Right hindlimb (tissue), 1 donor: ENCODE measurements around the gene SLC38A5.

ENCODE experiments used
- DNase-seq: peaks from one replicate; pipeline ENCODE4 v3.0.0-alpha.2; 2018

Gene SLC38A5

DNA sequence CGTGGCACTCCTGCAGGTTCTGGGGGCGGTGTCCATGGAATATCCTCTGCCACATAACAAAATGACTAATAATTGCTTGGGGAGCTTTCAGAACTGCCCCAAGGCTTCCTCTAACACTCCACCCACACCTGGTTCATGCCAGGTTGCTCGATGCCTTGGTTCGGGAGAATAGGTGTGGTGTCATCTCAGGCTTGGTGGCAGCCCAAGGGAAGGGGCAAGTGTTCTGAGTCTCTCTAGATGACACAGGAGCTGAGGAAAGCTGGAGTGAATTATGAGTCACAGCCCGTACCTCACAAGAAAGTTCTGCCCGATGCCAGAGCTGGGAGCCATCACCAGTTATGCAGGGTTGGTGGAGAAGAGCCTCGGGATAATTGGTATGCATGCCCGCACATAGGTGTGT, 20.6 kb upstream of the SLC38A5 start:
- DNase-seq = no peak

DNA sequence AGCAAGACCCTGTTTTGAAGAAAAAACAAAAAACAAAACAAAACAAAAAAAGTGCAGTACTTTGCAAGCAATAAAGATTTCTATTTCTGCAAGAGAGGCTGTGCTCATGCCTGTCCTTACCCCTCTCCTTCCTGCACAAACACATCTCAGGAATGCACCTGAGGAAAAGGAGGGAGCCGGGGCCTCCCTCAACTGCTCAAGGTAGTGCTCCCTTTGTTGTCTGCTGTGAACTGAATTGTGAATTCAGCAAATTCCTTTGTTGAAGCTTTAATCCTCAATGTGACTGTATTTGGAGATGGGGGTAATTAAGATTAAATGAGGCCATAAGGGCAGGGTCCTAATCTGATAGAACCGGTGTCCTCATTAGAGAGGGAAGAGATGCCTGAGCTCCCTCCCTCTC, 19.8 kb upstream of the SLC38A5 start:
- no peak for DNase-seq

DNA sequence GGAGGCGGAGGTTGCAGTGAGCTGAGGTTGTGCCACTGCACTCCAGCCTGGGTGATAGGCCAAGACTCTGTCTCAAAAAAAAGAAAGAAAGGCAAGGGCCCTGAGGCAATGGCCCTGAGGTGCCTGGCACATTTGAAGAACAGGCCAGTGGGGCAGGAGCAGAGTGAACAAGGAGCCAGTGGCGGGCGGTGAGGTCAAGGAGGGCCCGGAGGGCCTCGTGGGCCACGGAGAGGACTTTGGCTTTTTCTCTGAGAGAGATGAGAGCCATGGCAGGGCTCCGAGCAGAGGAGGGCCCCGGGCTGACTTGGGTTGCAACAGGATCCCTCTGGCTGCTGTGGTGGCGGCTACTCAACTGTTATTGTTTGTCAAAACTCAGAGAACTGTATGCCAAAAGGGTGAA, 19.2 kb upstream of the SLC38A5 start:
- no peak for DNase-seq

DNA sequence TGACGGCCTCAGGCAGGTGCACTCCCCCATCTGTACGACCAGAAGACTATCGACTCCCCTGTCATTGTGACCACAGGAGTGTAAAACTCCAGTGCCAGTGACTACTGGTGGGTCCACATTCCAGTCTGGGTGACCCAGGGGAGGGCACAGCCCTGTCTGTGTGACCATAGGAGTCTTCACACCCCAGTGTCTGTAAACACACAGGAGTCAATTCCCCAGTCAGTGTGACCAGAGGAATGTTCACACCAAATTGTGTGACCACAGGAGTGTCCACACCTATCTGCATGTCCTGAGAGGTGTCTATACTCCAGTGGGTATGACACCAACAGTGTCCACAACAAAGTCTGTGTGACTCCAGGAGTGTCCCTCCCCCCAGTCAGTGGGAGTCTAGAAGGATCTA, 18.0 kb upstream of the SLC38A5 start:
- DNase-seq = no peak

DNA sequence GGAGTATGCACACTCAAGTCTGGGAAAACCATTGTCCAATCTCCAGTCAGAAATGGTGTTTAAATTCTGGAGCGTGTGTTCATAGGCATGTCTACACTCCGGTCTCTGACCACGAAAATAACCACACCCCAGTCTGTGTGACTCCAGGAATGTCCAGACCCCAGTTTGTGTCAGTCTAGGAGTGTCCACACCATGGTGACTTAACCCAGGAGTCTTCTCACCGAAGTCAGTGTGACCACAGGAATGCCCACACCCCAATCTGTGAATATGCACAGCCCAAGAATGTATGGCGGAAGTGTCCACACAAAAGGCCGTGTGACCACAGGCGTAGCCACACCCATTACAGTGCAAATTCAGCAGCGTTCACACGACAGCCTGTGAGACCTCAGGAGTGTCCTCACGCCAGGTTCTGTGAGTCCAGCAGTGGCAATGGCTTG, 17.3 kb upstream of the SLC38A5 start:
- DNase-seq = no peak

DNA sequence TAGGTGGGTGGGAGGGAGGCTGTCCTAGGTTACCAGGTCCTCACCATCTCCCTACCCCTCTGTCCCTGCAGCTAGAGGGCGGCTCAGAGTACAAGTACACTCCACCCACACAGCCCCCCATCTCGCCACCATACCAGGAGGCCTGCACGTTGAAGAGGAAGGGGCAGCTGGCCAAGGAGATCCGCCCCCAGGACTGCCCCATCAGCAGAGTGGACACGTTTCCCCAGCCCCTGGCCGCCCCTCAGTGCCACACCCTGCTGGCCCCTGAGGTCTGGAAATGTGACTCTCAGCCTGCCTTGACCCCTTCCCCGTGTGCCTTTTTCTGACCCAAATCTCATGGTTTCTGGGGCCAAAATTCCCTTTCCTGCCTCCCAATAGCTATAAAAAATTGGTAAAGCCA, 12.5 kb upstream of the SLC38A5 start:
- no peak for DNase-seq

DNA sequence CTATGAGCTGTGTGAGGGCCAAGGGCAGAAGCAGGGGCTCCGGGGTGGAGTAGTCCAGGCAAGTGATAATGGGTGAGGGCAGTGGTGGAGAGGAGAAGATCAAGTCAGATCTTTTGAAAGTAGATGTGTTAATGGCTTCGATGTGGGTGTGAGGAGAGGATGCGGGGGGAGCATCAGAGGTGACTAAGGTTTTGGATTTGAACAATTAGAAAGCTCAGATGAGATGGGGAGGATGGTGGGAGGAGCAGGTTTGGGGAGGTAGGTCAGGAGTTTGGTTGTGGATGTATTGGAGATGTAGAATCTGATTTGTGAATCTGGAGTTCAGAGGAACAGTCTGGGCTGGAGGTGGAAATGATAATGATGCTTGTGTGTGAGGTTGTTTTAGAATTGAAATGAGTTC, 10.5 kb upstream of the SLC38A5 start:
- no peak for DNase-seq

DNA sequence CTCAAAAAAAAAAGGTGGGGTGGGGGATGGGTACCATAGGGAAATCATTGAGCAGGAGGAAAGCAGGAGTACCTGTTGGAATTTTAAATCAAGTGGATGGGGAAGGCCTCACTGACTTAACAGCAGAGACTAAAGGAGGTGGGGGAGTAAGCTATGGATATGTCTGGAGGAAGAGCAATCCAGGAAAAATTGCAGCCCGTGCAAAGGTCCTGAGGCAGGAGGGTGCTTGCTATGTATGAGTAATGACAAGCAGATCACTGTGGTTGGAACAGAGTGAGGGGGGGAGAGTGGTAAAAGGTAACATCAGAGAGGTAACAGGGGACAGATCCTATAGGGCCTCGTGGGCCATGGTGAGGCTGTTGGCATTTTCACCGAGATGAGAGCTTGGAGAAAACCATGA, 10.1 kb upstream of the SLC38A5 start:
- no peak for DNase-seq

DNA sequence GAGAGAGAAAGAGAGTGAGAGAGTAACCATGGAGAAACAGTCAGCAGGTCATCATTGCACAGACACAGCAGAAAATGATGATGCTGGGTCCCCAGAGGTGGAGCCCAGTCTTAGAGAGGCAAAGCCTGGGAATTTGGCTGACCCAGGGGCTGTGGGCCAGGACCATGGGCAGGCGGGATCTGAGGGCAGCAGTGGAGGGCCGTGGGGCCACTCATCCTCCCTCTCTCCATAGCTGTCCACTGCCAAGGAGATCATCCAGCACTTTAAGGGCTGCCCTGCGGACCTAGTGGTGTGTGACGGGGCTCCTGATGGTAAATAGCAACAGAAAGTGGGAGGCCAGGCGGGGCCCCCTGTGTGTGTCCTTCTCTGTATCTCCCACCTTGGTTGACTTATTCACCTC, 8.7 kb upstream of the SLC38A5 start:
- no peak for DNase-seq

DNA sequence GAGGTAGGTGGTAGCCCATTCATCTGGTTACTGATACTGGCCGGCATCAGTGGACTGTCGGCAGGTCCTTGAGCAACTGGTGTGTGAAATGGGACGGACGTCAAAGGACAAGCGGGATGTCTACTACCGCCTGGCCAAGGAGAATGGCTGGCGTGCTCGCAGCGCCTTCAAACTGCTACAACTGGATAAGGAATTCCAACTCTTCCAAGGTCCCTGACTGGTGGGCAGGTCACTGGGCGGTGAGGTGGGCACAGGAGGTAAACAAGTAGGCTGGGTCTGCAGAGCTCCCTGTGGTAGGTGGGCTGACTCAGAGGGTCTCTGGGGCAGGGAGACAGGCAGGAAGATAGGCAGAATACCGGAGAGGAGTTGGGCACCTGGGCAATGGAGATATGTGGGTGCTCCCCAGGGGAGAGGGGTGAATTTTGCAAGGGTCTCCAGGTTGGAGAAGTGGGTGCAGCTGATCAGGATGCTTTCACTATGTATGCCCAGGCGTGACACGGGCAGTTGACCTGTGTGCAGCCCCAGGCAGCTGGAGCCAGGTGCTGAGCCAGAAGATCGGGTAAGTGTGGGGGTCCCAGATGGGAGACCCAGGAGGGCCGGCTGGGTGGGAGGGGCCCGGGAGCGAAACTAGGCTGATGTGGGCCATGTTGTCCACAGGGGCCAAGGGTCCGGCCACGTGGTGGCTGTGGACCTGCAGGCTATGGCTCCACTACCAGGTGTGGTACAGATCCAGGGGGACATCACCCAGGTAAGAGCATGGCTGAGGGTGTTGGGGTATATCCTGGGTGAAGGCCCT, 8.1 kb upstream of the SLC38A5 start:
- no peak for DNase-seq

DNA sequence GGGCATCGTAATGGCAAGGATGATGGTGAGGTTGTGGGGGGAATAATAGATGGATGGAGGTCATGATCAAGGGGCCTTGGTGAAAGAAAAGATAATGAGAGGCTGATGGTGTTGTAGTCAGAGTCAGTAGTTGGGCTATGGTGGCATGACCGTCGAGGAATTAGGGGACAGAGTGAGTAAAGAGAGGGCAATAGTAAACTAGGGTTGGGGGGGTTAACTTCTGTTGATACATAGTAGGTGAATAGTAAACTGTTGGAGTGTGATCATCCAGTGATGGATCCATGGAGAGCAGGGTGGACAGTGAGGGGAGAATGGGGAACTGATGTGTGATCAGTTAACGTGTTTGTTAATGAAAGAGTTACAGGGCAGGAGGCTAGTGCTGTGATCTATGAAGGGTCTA, 6.9 kb upstream of the SLC38A5 start:
- DNase-seq = no peak

DNA sequence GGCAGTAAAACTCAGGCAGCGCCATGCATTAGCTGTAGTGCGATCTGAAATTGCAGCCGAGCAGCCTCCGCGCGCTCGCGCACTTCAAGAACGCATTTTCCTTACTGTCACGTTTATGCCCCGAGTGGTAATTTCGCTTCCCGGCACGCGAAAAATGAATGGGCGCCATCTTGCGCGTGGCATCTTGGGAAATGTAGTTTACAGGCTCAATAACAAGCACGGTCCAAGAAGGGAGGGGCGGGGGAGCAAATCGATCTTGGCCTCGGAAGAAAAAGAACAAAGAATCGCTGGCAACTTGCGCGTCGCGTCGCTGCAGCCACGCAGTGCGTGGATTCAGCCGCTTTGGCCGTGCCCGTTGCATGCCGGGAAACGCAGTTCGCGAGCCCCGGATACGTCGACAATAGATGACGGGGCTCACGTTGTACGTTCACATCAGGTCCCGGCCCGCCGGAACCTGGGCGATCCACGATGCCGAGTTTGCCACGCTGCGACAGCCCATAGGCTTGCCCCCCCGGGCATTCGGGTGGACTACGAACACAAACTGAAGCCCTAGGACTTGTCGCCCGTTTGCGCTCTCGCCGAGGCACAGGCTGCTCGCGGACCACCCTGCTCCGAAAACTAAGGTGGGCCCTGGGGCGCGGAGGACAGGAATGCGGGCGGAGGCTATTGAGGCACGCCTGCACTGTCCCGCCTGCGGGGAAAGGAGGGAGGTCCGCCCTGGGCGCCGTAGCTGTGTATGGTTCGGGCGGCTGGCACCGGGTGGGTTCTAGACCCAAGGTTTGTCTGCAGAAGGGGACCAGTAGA, 5.9 kb upstream of the SLC38A5 start, which contains the start of gene FTSJ1:
Gene FTSJ1 (plus strand): TSS at position 426 of the 804 bp plus-strand sequence. CDS start 1,849 bp downstream, outside the sequence.
- peak; percentile 94 for DNase-seq

DNA sequence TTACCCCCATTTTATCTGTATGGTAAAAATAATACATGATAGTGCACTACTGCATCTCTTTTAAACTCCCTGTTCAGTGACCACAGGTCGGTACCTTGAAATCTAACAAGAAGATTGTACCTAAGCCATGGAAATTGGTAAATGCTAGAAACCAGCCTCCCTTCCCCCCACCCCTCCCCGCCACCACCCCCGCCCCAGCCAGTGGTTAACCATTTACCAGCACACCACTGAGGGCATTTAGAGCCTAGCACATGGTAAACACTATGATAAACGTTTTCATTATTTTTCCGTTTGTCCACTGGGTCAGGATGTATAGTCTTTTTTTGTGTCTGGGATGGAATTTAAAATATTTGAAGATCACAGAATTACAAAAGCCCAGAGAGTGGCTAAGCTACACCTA, 5.2 kb upstream of the SLC38A5 start:
- DNase-seq = no peak

DNA sequence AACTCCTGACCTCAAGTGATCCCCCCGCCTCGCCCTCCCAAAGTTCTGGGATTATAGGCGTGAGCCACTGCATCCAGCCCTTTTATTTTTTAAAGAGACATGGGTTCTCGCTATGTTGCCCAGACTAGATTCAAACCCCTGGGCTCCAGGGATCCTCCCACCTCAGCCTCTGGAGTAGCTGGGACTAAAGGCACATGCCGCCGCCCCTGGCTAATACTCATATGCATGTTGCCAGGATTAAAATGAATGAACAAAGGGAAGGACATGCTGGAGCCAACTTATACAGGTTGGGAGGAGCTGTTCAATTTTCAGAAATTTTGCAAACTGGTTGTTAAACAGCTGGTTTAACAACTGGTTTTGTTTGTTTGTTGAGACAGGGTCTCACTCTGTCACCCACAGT, 4.5 kb upstream of the SLC38A5 start:
- DNase-seq = no peak

DNA sequence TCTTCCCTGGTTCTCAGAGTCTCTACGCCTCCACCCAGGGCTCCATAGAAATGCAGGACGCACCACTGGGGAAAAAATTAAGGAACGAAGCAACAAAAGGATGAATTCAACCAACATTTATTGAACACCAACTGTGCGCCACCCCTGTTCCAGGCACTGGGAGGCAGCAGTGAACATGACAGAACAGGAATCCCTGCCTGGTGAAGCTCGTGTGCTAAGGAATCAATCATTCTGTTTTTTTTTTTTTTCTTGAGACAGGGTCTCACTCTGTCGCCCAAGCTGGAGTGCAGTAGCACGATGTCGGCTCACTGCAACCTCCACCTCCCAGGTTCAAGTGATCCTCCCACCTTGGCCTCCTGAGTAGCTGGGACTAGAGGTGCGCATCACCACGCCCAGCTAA, 4.1 kb upstream of the SLC38A5 start:
- no peak for DNase-seq

DNA sequence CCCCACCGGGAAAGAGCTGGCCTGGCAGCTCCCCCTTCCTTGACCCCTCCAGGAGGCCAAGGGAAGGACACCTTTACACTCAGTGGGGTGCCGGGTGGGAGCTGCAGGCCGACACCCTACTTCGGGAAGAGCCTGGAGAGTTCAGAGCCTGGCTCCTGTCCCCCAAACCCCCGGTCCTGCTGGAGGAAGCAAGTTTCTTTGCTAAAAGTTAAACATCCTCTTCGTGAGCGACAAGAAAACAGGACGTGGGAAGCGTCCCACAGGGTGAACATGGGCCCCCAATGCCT, 3.6 kb upstream of the SLC38A5 start:
- no peak for DNase-seq

DNA sequence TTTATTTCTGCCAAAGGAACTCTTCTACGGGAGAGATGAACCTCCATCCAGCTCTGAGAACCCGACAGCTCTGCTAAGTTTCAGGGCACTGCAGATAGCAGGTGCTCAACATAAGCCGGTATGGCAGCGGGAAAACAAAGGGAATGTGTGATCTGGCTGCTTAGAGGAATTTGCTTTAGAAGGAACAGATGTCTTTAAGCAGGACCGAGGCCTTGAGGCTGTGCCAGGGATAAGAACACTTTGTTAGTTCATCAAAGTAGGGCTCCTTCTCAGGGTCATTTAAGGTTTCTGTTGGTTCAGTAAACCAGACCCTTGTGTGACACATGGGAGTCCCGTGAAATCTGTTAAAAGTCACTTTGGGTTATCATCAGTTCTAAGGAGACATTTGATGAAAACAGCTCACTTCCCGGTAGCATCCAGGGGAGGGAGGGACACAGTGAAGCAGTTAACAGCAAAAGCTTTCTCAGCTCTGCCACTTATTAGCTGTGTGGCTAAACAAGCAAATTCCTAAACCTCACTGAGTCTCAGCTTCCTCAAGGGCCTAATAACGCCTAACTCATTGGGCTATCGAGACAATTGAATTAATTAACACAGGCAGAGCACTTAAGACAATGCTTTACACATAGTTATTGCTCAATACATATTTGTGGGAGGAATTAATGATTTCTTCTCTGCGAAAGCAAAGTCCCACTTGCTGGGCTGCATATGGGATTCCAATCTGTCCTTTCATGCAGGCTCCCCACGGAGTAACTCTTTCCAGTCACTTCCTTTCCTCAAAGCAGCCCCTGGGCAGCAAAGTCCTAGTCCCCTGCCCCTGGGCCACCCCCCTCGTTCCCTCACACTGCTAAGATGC, 3.0 kb upstream of the SLC38A5 start:
- DNase-seq = no peak

DNA sequence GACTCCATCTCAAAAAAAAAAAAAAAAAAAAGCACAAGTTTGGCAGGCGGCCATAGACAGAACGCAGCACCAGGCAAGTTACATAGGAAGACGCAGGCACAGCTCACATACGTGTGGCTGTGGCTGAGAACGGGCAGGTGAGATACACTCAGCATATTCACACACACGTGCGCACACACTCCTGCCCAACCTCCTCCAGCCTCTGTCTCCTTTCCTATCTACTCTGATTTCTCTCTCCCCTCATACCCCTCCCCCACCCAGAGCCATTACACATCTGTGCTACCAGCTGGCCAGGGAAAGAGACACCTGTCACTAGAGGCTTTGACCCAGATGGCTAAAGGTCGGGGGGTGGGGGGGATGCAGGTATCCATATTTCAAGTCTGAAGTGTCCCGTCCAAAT, 2.2 kb upstream of the SLC38A5 start:
- DNase-seq = no peak

DNA sequence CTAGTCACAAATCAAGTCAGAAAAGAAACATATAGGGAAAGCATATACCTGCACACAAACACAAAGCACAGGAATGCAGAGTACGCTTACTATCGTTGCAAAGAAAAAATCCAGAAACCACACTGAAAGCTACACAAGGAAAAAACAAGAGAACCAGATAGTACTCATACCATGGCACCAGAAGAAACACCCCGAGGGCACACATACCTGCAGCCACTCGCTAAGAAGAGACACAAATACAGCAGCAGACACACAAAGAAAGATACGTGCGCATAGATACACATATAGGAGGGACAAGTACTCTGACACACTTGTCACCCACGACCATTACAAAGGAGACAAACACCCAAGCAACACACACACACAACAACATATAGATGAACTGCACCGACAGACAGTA, 1.4 kb upstream of the SLC38A5 start:
- no peak for DNase-seq

DNA sequence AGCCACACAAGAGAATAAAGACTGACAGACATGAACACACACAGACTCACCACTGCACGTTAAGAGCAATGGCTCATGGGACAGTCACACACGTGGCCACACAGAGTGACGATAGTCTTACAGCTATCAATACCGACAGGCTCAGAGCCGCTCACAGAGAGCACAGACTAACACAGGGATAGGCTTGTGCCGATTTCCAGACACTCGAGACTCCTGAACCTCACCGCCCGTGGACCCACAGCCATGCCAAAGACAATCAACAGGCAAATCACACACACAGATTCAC, 716 bp upstream of the SLC38A5 start:
- no peak for DNase-seq

DNA sequence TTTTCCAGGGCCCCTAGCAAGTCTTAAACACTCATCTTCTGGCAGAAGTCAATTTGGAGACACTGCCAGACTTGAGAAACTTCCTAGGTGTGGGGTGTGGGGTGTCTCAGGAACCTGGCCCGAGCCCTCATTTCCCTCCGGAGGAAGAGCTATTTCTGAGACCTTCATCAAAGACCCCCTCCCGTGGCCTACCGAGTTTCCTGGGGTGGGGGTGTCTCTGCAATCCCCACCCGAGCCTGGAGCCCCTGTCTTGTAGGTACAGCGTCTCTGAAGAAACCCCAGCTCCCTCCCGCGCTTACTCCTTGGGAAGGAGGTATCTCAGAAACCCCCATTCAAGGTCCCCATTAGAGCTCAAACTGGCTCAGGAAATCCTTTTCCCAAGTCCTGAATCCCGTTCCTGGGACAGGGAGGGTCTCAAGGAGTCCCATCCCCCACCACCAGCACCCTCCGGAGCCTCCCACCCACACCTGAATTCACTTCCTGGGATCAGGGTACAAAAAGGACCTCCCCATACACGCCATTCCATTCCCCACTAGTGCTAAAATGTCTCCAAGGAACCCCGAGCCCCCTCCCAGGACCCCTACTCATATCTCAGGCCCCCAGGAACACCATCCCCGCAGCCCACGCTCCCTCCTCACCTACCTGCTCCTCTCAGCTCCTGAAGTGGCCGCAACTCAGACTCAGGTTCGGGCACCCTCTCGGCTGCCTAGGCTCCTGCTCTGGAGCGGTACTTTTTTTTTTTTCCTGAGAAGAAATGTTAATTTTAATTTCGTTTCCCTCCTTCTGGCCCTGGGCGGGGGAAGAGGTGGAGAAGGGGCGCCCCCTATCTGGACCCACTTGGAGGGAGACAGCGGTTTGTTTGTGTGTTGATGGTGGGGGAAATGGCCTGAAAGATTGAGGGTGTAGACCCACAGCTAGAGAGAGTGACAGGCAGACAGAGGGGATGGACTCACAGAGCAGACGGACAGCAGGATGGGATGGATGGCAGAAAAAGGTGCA, 1.1 kb downstream of the SLC38A5 start:
- DNase-seq = no peak

DNA sequence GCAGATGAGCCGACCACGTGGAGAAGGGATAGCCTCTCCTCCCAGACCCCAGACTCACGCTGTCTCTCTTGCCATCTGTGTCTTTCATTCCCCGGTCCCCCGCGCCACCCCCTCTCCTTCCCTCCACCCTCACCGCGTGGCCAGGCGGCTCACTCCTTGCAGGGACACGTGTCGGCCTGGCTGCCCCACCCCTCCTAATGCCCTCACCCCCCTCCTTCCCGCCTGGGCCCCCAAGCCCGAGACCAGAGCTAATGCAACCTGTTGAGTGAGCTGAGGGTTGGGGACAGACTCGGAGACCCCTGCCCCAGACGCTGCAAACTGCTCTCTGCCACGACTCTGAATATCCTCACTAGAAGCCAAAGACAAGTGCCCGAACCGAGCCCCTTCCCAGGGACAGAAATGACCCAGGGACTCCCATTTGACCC, 1.8 kb downstream of the SLC38A5 start:
- peak; percentile 34 for DNase-seq
